H9 (cell line): Measurements from ENCODE around the gene PRRT2. TPM values are rescaled to one million over a fixed set of nuclear protein-coding genes. Genes with fewer than 3 reads are reported as not detected.

Experiments
- DNase-seq: peaks from one replicate; pipeline ENCODE4 v3.0.0-alpha.2; 2017
- H2AFZ ChIP-seq: one replicate; pipeline ENCODE4 v1.6.1; 2013; ENCODE audit warnings: mild to moderate bottlenecking, low read length, control low read depth, moderate library complexity
- H2AK5ac ChIP-seq: 2 replicates; pipeline ENCODE4 v1.6.1; 2013; ENCODE audit warnings: low read length, control low read depth, mixed read lengths; ENCODE audit not compliant: insufficient read length
- H2BK120ac ChIP-seq: one replicate; pipeline ENCODE4 v1.6.1; 2013; ENCODE audit warnings: low read depth, mild to moderate bottlenecking, low read length, control low read depth, inconsistent platforms; ENCODE audit not compliant: poor library complexity, severe bottlenecking
- H2BK12ac ChIP-seq: 2 replicates; pipeline ENCODE4 v1.6.1; 2013; ENCODE audit warnings: low read length, control low read depth, mixed read lengths, low read depth; ENCODE audit not compliant: insufficient read length
- H2BK15ac ChIP-seq: 2 replicates; pipeline ENCODE4 v1.6.1; 2013; ENCODE audit warnings: low read depth, low read length, control low read depth
- H2BK20ac ChIP-seq: one replicate; pipeline ENCODE4 v1.6.1; 2013; ENCODE audit warnings: low read depth, mild to moderate bottlenecking, low read length, control low read depth, inconsistent platforms; ENCODE audit not compliant: poor library complexity, severe bottlenecking
- H2BK5ac ChIP-seq: 2 replicates; pipeline ENCODE4 v1.6.1; 2013; ENCODE audit warnings: low read length, control low read depth, mixed read lengths; ENCODE audit not compliant: insufficient read length
- H3K14ac ChIP-seq: 2 replicates; pipeline ENCODE4 v1.6.1; 2013; ENCODE audit warnings: low read length, control low read depth; ENCODE audit not compliant: insufficient read depth
- H3K18ac ChIP-seq: 2 replicates; pipeline ENCODE4 v1.6.1; 2013; ENCODE audit warnings: low read depth, mild to moderate bottlenecking, mixed read lengths, low read length, control low read depth; ENCODE audit not compliant: insufficient read length
- H3K23ac ChIP-seq: 2 replicates; pipeline ENCODE4 v1.6.1; 2013; ENCODE audit warnings: low read length, control low read depth, mixed read lengths, low read depth; ENCODE audit not compliant: insufficient read length
- H3K23me2 ChIP-seq: 2 replicates; pipeline ENCODE4 v1.6.1; 2013; ENCODE audit warnings: low read depth, mild to moderate bottlenecking, mixed read lengths, low read length, control low read depth; ENCODE audit not compliant: insufficient read length, poor library complexity, severe bottlenecking
- H3K27ac ChIP-seq: 2 replicates; pipeline ENCODE4 v1.5.1; 2013; ENCODE audit warnings: low read length, control low read depth, mixed read lengths, low read depth; ENCODE audit not compliant: insufficient read length
- H3K27me3 ChIP-seq: 2 replicates; pipeline ENCODE4 v1.6.1; 2013; ENCODE audit warnings: low read length, control low read depth, inconsistent platforms; ENCODE audit not compliant: insufficient read depth
- H3K4ac ChIP-seq: 2 replicates; pipeline ENCODE4 v1.6.1; 2013; ENCODE audit warnings: low read depth, mild to moderate bottlenecking, control low read depth, inconsistent platforms, low read length, moderate library complexity
- H3K4me1 ChIP-seq: 2 replicates; pipeline ENCODE4 v1.6.1; 2013; ENCODE audit warnings: low read length, control low read depth, inconsistent platforms; ENCODE audit not compliant: insufficient read depth
- H3K4me2 ChIP-seq: 2 replicates; pipeline ENCODE4 v1.6.1; 2013; ENCODE audit warnings: low read length, control low read depth, mixed read lengths; ENCODE audit not compliant: insufficient read length, insufficient read depth
- H3K56ac ChIP-seq: 2 replicates; pipeline ENCODE4 v1.6.1; 2013; ENCODE audit warnings: low read depth, mild to moderate bottlenecking, mixed read lengths, low read length, control low read depth; ENCODE audit not compliant: insufficient read length
- H3K79me1 ChIP-seq: 2 replicates; pipeline ENCODE4 v1.6.1; 2013; ENCODE audit warnings: low read depth, mild to moderate bottlenecking, moderate library complexity, low read length, control low read depth, inconsistent platforms; ENCODE audit not compliant: insufficient read depth, poor library complexity, severe bottlenecking
- H3K79me2 ChIP-seq: 2 replicates; pipeline ENCODE4 v1.6.1; 2013; ENCODE audit warnings: low read length, control low read depth, inconsistent platforms; ENCODE audit not compliant: insufficient read depth
- H3K9ac ChIP-seq: 2 replicates; pipeline ENCODE4 v1.6.1; 2013; ENCODE audit warnings: low read length, control low read depth, mixed read lengths; ENCODE audit not compliant: insufficient read length; ENCODE audit errors: extremely low read depth
- H3K9me3 ChIP-seq: one replicate; pipeline ENCODE4 v1.6.1; 2013; ENCODE audit warnings: low read depth, low read length, inconsistent platforms; ENCODE audit not compliant: control insufficient read depth
- H3T11ph ChIP-seq: one replicate; pipeline ENCODE4 v1.6.1; 2013; ENCODE audit warnings: mild to moderate bottlenecking, low read length, control low read depth, inconsistent platforms
- H4K20me1 ChIP-seq: one replicate; pipeline ENCODE4 v1.6.1; 2013; ENCODE audit not compliant: control insufficient read depth, insufficient read length, insufficient read depth
- H4K5ac ChIP-seq: 2 replicates; pipeline ENCODE4 v1.6.1; 2013; ENCODE audit warnings: low read depth, mild to moderate bottlenecking, mixed read lengths, low read length, control low read depth; ENCODE audit not compliant: insufficient read length
- H4K8ac ChIP-seq: replicated peaks from 2 replicates; pipeline ENCODE4 v1.6.1; 2013; ENCODE audit warnings: low read length, control low read depth, mixed read lengths, low read depth; ENCODE audit not compliant: insufficient read length
- H4K91ac ChIP-seq: 2 replicates; pipeline ENCODE4 v1.6.1; 2013; ENCODE audit warnings: low read depth, mild to moderate bottlenecking, moderate library complexity, mixed read lengths, low read length, control low read depth; ENCODE audit not compliant: insufficient read length
- H3K27ac Mint-ChIP-seq, 3 experiments: 2 replicates in 2 of 3; 3 replicates in 1 of 3; pipeline ENCODE4 v1.8.0; 2020 to 2021; ENCODE audit warnings: mixed read lengths in 3 of 3, mild to moderate bottlenecking in 1 of 3, moderate library complexity in 1 of 3
- H3K27me3 Mint-ChIP-seq: 2 replicates; pipeline ENCODE4 v1.8.0; 2021; ENCODE audit warnings: low read depth, mild to moderate bottlenecking, moderate library complexity, mixed read lengths
- H3K36me3 Mint-ChIP-seq, 3 experiments: 2 replicates in 2 of 3; 3 replicates in 1 of 3; pipeline ENCODE4 v1.8.0; 2020 to 2021; ENCODE audit warnings: low read depth in 3 of 3, mixed read lengths in 3 of 3; ENCODE audit not compliant: insufficient read depth in 1 of 3
- H3K4me1 Mint-ChIP-seq, 2 experiments: 2 replicates each; pipeline ENCODE4 v1.8.0; 2020; ENCODE audit warnings: mixed read lengths in 2 of 2
- H3K4me3 Mint-ChIP-seq, 2 experiments: 2 replicates in 1 of 2; 3 replicates in 1 of 2; pipeline ENCODE4 v1.8.0; 2020 to 2021; ENCODE audit warnings: mild to moderate bottlenecking in 2 of 2, mixed read lengths in 2 of 2, moderate library complexity in 1 of 2
- H3K9me3 Mint-ChIP-seq, 2 experiments: 2 replicates in 1 of 2; 3 replicates in 1 of 2; pipeline ENCODE4 v1.8.0; 2020; ENCODE audit warnings: mild to moderate bottlenecking in 2 of 2, mixed read lengths in 2 of 2, moderate library complexity in 1 of 2
- WGBS: extraction: QIAGEN DNeasy Blood & Tissue Kit; methylation state at CpG from one replicate; pipeline ENCODE4 v1.1.7; 2013; ENCODE audit warnings: missing lambda C conversion rate, low lambda C conversion rate, mixed read lengths; ENCODE audit not compliant: insufficient read length; ENCODE audit errors: extremely low coverage; 5-methylcytosine and 5-hydroxymethylcytosine counted together
- total RNA-seq: library from RNA; stranded (reverse); gene quantifications from 2 replicates; pipeline ENCODE4 v1.2.1, GENCODE V29; 2021
- TF ChIP-seq, protein P1 (sequence below): fragments of 200-600 bp; sonication (generic); conservative IDR thresholded peaks from 3 replicates; pipeline ENCODE4 v1.8.0; 2021; ENCODE audit warnings: antibody characterized with exemption, mild to moderate bottlenecking

Gene PRRT2
- total RNA-seq, 1 experiment from 2014 or later = 14.6 TPM

DNA sequence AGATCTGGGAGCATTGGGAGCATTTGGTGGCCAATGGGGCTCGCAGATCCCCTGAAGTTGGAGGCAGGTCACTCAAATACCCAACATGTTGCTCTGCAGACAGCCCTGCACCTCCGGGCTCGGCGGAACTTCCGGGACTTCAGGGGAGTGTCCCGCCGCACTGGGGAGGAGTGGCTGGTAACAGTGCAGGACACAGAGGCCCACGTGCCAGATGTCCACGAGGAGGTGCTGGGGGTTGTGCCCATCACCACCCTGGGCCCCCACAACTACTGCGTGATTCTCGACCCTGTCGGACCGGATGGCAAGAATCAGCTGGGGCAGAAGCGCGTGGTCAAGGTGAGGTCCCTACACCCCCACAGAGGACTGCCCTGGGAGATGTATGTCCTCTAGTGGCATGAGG is 24.6 kb downstream of the PRRT2 start:
- no peak overlapping the region for H4K5ac ChIP-seq
- Mint-ChIP-seq H3K4me1 (no peaks in the 10 kb centered on the region), H3K27ac (no peak overlapping the region), H3K36me3 (no peaks in the 10 kb centered on the region), H3K4me3 (no peak overlapping the region), H3K9me3 (no peaks in the 10 kb centered on the region), H3K27me3 (no peaks in the 10 kb centered on the region)
- no peak overlapping the region for H2BK120ac ChIP-seq
- H3K27ac ChIP-seq = no peak overlapping the region
- H3K9ac ChIP-seq = no peak overlapping the region
- no peak overlapping the region for H2BK20ac ChIP-seq
- H3K4ac ChIP-seq = no peak overlapping the region
- no peak overlapping the region for H4K91ac ChIP-seq
- H2BK5ac ChIP-seq = no peak overlapping the region
- no peak overlapping the region for H2BK15ac ChIP-seq
- no peak overlapping the region for H3T11ph ChIP-seq
- no peaks in the 10 kb centered on the region for H3K9me3 ChIP-seq
- no peak overlapping the region for H3K23ac ChIP-seq
- no peak overlapping the region for H2AK5ac ChIP-seq
- no peak overlapping the region for H3K4me2 ChIP-seq
- no peak for DNase-seq
- peaks cover 2% of the 10 kb centered on the region; the same call in 1 of the 2 replicates for H3K4me1 ChIP-seq
- no peak overlapping the region for H3K18ac ChIP-seq
- H2BK12ac ChIP-seq = no peak overlapping the region
- no peaks in the 10 kb centered on the region for H4K20me1 ChIP-seq
- no peak overlapping the region for H2AFZ ChIP-seq
- H3K56ac ChIP-seq = no peak overlapping the region
- H3K14ac ChIP-seq = no peak overlapping the region
- H3K79me1 ChIP-seq = no peaks in the 10 kb centered on the region
- TF ChIP-seq, protein P1, sequence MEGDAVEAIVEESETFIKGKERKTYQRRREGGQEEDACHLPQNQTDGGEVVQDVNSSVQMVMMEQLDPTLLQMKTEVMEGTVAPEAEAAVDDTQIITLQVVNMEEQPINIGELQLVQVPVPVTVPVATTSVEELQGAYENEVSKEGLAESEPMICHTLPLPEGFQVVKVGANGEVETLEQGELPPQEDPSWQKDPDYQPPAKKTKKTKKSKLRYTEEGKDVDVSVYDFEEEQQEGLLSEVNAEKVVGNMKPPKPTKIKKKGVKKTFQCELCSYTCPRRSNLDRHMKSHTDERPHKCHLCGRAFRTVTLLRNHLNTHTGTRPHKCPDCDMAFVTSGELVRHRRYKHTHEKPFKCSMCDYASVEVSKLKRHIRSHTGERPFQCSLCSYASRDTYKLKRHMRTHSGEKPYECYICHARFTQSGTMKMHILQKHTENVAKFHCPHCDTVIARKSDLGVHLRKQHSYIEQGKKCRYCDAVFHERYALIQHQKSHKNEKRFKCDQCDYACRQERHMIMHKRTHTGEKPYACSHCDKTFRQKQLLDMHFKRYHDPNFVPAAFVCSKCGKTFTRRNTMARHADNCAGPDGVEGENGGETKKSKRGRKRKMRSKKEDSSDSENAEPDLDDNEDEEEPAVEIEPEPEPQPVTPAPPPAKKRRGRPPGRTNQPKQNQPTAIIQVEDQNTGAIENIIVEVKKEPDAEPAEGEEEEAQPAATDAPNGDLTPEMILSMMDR = no peak
- no peaks in the 10 kb centered on the region for H3K27me3 ChIP-seq
- H4K8ac ChIP-seq = no peak overlapping the region
- peaks cover 4% of the 10 kb centered on the region for H3K23me2 ChIP-seq
- no CpG with 5 or more reads among the region's 15 CpGs for WGBS
- no peaks in the 10 kb centered on the region for H3K79me2 ChIP-seq
